Thyroid gland (tissue), 4 donors: ENCODE results near the gene SCUBE2. TPM values are rescaled to one million over a fixed set of nuclear protein-coding genes. Genes with fewer than 3 reads are reported as not detected.

Experiments used
- DNase-seq, 2 donors: peaks; one replicate each; pipeline ENCODE4 v3.0.0-alpha.2; 2019
- H3K27ac ChIP-seq, 3 donors: fragments of 200-600 bp; sonication (generic); 1 replicate in 2 of 3; 2 replicates in 1 of 3; pipeline ENCODE4 v1.5.1; 2016 to 2019; ENCODE audit warnings: mild to moderate bottlenecking in 1 of 3, moderate library complexity in 1 of 3
- H3K27me3 ChIP-seq: fragments of 200-600 bp; sonication (generic); one replicate; pipeline ENCODE4 v1.5.1; 2019
- H3K36me3 ChIP-seq, 2 donors: fragments of 200-600 bp; sonication (generic); one replicate each; pipeline ENCODE4 v1.5.1; 2016 to 2019
- H3K4me1 ChIP-seq, 2 donors: fragments of 200-600 bp; sonication (generic); one replicate each; pipeline ENCODE4 v1.5.1; 2017 to 2019
- H3K4me3 ChIP-seq, 3 donors: fragments of 200-600 bp; sonication (generic); replicated peaks in 1 of 3; 1 replicate in 2 of 3; 2 replicates in 1 of 3; pipeline ENCODE4 v1.5.1; 2016; ENCODE audit warnings: mild to moderate bottlenecking in 1 of 3
- H3K9me3 ChIP-seq: fragments of 200-600 bp; sonication (generic); one replicate; pipeline ENCODE4 v1.5.1; 2017
- POLR2A ChIP-seq, 2 donors: fragments of 450-650 bp; IDR thresholded peaks; one replicate each; pipeline ENCODE4 v1.6.1; 2017; ENCODE audit warnings: antibody characterized with exemption in 2 of 2, mild to moderate bottlenecking in 2 of 2, moderate library complexity in 1 of 2
- WGBS, 2 donors: methylation state at CpG; one replicate each; pipeline ENCODE4 v1.1.5; 2017; 5-methylcytosine and 5-hydroxymethylcytosine counted together
- intact Hi-C: fragments of 100-400 bp; cut with DNase I; formaldehyde crosslinking; loops from one replicate; pipeline ENCODE4 v1.15.1; 2023
- microRNA-seq: library from miRNA; unstranded; fragments of <30 nt; microRNA quantifications from one replicate; pipeline ENCODE4, GENCODE V29; 2016
- small RNA-seq: library from RNA; depleted of rRNA; stranded (forward); fragments of <200 nt; gene quantifications from one replicate; pipeline ENCODE3, GENCODE V24; 2016
- total RNA-seq, 4 donors: library from RNA; depleted of rRNA; stranded (reverse); fragments of >200 nt; gene quantifications; one replicate each; pipeline ENCODE4 v1.2.3, GENCODE V29; 2016
- TF ChIP-seq, protein P1 (sequence below), 6 experiments: fragments of 200-600 bp in 3 of 6; fragments of 450-650 bp in 3 of 6; sonication (generic) in 3 of 6; IDR thresholded peaks; one replicate each; pipeline ENCODE4 v1.5.1; 2016 to 2019; ENCODE audit warnings: antibody characterized with exemption in 6 of 6, mild to moderate bottlenecking in 2 of 6, inconsistent platforms in 1 of 6, moderate library complexity in 1 of 6

SCUBE2 gene
- total RNA-seq, 4 donors from 2014 or later = 1.2 to 4.9 (median 3.1) TPM

DNA sequence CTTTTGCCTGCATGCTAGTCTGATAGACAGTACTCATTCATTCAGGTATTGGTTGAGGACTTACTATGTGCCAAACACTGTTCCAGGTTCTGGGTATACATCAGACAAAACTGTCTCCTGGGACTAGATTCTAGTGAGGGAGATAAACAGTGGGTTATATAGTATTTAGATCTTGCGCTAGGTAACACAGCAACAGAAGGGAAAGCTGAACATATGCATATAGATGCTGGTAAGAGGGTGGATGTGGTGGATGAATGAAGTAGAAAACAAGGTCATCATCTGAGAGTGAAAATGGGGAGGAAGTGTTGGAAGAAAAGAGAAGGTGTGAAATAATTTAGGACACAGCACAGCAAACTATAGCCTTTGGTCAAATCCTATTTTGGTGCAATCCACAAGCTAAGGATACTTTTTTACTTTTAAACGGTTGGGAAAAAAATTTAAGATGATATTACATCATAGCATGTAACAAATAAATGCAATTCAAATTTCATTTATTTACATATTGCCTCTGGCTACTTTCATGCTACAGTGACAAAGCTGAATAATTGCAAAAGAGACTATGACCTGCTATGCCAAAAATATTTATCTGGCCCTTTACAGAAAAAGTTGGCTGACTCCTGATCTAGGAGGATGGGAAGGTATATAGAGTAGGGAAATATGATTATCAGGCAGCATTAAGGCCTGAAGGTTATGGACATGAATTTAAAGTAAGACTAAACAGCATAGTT lies 120.0 kb downstream of the SCUBE2 start:
- Histone ChIP-seq H3K4me3 (no peak overlapping the region), H3K27ac (no peak overlapping the region), H3K4me1 (no peaks in the 10 kb centered on the region), H3K36me3 (no peaks in the 10 kb centered on the region), H3K27me3 (no peaks in the 10 kb centered on the region), H3K9me3 (no peaks in the 10 kb centered on the region)
- no peak for DNase-seq
- 87 to 94% methylated on average over 2 of the region's 2 CpGs for WGBS, 2 donors
- no peak for TF ChIP-seq POLR2A (IDR thresholded peaks at IDR 0.05)
- TF ChIP-seq, protein P1, sequence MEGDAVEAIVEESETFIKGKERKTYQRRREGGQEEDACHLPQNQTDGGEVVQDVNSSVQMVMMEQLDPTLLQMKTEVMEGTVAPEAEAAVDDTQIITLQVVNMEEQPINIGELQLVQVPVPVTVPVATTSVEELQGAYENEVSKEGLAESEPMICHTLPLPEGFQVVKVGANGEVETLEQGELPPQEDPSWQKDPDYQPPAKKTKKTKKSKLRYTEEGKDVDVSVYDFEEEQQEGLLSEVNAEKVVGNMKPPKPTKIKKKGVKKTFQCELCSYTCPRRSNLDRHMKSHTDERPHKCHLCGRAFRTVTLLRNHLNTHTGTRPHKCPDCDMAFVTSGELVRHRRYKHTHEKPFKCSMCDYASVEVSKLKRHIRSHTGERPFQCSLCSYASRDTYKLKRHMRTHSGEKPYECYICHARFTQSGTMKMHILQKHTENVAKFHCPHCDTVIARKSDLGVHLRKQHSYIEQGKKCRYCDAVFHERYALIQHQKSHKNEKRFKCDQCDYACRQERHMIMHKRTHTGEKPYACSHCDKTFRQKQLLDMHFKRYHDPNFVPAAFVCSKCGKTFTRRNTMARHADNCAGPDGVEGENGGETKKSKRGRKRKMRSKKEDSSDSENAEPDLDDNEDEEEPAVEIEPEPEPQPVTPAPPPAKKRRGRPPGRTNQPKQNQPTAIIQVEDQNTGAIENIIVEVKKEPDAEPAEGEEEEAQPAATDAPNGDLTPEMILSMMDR (IDR thresholded peaks at IDR 0.05) = no peak
- intact Hi-C loops = no loop called here

Small RNA genes lying within 50 kb of the gene (microRNA-seq; reads per million reads assigned to microRNA genes)
- not detected for gene MIR5691

Small RNA genes lying within 50 kb of the gene (small RNA-seq; reads per million reads assigned to genes)
- gene MIR5691 = not detected

Other genes starting within 250 kb of the SCUBE2 start
- 10 to 100 TPM; 25.2 to 33.9 (median 27.8) TPM for gene AKIP1, start 180.4 kb downstream of the SCUBE2 start, total RNA-seq
- gene C11orf16, start 158.7 kb downstream of the SCUBE2 start, total RNA-seq = not detected
- gene ASCL3, start 148.6 kb downstream of the SCUBE2 start, total RNA-seq = not detected
- 100 to 1,000 TPM in 2 of 4 donors, 10 to 100 TPM in 2; 73.3 to 158 (median 114) TPM for gene TMEM9B, start 127.2 kb downstream of the SCUBE2 start, total RNA-seq
- 1 to 10 TPM in 2 of 4 donors, under 1 TPM in 2; 0.56 to 6.6 (median 1.2) TPM for gene NRIP3, start 87.6 kb downstream of the SCUBE2 start, total RNA-seq
- 10 to 100 TPM; 45.6 to 80.8 (median 59.3) TPM for gene DENND5A, start 173.8 kb upstream of the SCUBE2 start, total RNA-seq
- gene TMEM41B, start 223.0 kb upstream of the SCUBE2 start, total RNA-seq = 10 to 100 TPM; 52.7 to 86.7 (median 76.1) TPM